Endodermal cell (in vitro differentiated cells): ENCODE results near the gene TGFBI. TPM values are rescaled to one million over a fixed set of nuclear protein-coding genes. Genes with fewer than 3 reads are reported as not detected.

Experiments
- DNase-seq: peaks from one replicate; pipeline ENCODE4 v3.0.0-alpha.2; 2017
- H3K27ac ChIP-seq: 2 replicates; pipeline ENCODE4 v1.5.1; 2013; ENCODE audit warnings: mild to moderate bottlenecking, low read depth, low read length, moderate library complexity
- H3K27me3 ChIP-seq: 2 replicates; pipeline ENCODE4 v1.6.1; 2013; ENCODE audit warnings: mild to moderate bottlenecking, low read length, moderate library complexity; ENCODE audit not compliant: insufficient read depth, control insufficient read depth, poor library complexity, severe bottlenecking
- H3K36me3 ChIP-seq: 2 replicates; pipeline ENCODE4 v1.7.0; 2013; ENCODE audit warnings: mild to moderate bottlenecking, low read length, moderate library complexity; ENCODE audit not compliant: control insufficient read depth, insufficient read depth
- H3K4me1 ChIP-seq: one replicate; pipeline ENCODE4 v1.7.0; 2013; ENCODE audit warnings: low read length; ENCODE audit not compliant: control insufficient read depth, insufficient read depth
- H3K4me3 ChIP-seq: 2 replicates; pipeline ENCODE4 v1.5.1; 2013; ENCODE audit warnings: mild to moderate bottlenecking, low read length, moderate library complexity
- H3K9ac ChIP-seq: 2 replicates; pipeline ENCODE4 v1.6.1; 2013; ENCODE audit warnings: mild to moderate bottlenecking, low read length, moderate library complexity; ENCODE audit not compliant: poor library complexity, severe bottlenecking; ENCODE audit errors: extremely low read depth
- H3K9me3 ChIP-seq: 2 replicates; pipeline ENCODE4 v1.6.1; 2013; ENCODE audit warnings: mild to moderate bottlenecking, low read length, moderate library complexity; ENCODE audit not compliant: control insufficient read depth
- H3K27ac Mint-ChIP-seq: 2 replicates; pipeline ENCODE4 v1.8.0; 2020; ENCODE audit warnings: mixed read lengths
- H3K27me3 Mint-ChIP-seq: 2 replicates; pipeline ENCODE4 v1.8.0; 2021; ENCODE audit warnings: mild to moderate bottlenecking, mixed read lengths; ENCODE audit not compliant: insufficient read depth
- H3K36me3 Mint-ChIP-seq: 2 replicates; pipeline ENCODE4 v1.8.0; 2020; ENCODE audit warnings: low read depth, mixed read lengths
- H3K4me1 Mint-ChIP-seq: 2 replicates; pipeline ENCODE4 v1.8.0; 2020; ENCODE audit warnings: mixed read lengths
- H3K4me3 Mint-ChIP-seq: 2 replicates; pipeline ENCODE4 v1.8.0; 2020; ENCODE audit warnings: mild to moderate bottlenecking, moderate library complexity, mixed read lengths
- H3K9me3 Mint-ChIP-seq: 2 replicates; pipeline ENCODE4 v1.8.0; 2020; ENCODE audit warnings: mild to moderate bottlenecking, mixed read lengths
- WGBS, 2 experiments: methylation state at CpG; one replicate each; pipeline versions ENCODE4 v1.1.5 to v1.1.7; 2013; ENCODE audit warnings: missing lambda C conversion rate in 2 of 2, mixed read lengths in 1 of 2; ENCODE audit not compliant: insufficient coverage in 1 of 2, insufficient read length in 1 of 2; 5-methylcytosine and 5-hydroxymethylcytosine counted together
- total RNA-seq, 2 donors: library from RNA; stranded (reverse); fragmentation: NEBNext Ultra II Directional in 1 of 2; extraction: Animal tissue kit (Norgen Biotek cat#: 25700) in 1 of 2; gene quantifications; 2 replicates in 1 of 2; 3 replicates in 1 of 2; pipeline ENCODE4 v1.2.1, GENCODE V29; 2021
- TF ChIP-seq, protein P1 (sequence below): fragments of 200-600 bp; sonication (generic); conservative IDR thresholded peaks from 2 replicates; pipeline ENCODE4 v1.5.0; 2021; ENCODE audit warnings: antibody characterized with exemption, mild to moderate bottlenecking

TGFBI gene
- total RNA-seq, 2 donors from 2014 or later, result 2.8 to 4.9 TPM

DNA sequence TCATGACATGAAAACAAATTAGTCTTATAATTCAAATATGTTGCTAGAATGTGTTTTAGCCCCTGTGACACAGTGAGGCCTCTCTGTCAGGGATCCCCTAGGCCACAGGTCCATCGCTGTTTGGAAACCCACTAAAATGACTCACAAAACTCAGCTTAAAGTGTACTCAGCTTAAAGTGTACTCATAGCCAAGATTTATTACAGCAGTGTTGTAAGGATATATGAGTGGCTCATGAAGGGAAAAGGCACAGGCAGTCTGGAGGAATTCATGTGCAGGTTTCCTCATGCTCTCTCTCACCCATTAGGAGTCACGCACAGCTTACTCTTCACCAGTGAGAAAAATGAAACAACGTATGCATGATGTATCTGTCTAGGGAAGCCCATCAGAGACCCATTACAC is 24.4 kb upstream of the TGFBI start:
- no peak overlapping the region for H3K4me3 ChIP-seq
- no peaks in the 10 kb centered on the region for H3K4me1 Mint-ChIP-seq
- H3K36me3 Mint-ChIP-seq, result no peaks in the 10 kb centered on the region
- no peak overlapping the region for H3K4me3 Mint-ChIP-seq
- no peaks in the 10 kb centered on the region for H3K4me1 ChIP-seq
- TF ChIP-seq, protein P1, sequence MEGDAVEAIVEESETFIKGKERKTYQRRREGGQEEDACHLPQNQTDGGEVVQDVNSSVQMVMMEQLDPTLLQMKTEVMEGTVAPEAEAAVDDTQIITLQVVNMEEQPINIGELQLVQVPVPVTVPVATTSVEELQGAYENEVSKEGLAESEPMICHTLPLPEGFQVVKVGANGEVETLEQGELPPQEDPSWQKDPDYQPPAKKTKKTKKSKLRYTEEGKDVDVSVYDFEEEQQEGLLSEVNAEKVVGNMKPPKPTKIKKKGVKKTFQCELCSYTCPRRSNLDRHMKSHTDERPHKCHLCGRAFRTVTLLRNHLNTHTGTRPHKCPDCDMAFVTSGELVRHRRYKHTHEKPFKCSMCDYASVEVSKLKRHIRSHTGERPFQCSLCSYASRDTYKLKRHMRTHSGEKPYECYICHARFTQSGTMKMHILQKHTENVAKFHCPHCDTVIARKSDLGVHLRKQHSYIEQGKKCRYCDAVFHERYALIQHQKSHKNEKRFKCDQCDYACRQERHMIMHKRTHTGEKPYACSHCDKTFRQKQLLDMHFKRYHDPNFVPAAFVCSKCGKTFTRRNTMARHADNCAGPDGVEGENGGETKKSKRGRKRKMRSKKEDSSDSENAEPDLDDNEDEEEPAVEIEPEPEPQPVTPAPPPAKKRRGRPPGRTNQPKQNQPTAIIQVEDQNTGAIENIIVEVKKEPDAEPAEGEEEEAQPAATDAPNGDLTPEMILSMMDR, result no peak
- no peak overlapping the region for H3K27ac Mint-ChIP-seq
- H3K27ac ChIP-seq, result no peak overlapping the region
- no peaks in the 10 kb centered on the region for H3K9me3 ChIP-seq
- DNase-seq, result peak; percentile 2
- H3K9me3 Mint-ChIP-seq, result no peaks in the 10 kb centered on the region
- H3K9ac ChIP-seq, result no peak overlapping the region
- no peaks in the 10 kb centered on the region for H3K27me3 Mint-ChIP-seq
- no peaks in the 10 kb centered on the region for H3K27me3 ChIP-seq
- no peaks in the 10 kb centered on the region for H3K36me3 ChIP-seq
- WGBS, 2 experiments, result 96 to 100% methylated on average over 2 to 3 of the region's 3 CpGs

GRCh38 chr5:136005476-136005875 is 23.3 kb upstream of the TGFBI start:
- Histone ChIP-seq H3K27ac (no peak overlapping the region), H3K36me3 (no peaks in the 10 kb centered on the region), H3K4me1 (no peaks in the 10 kb centered on the region), H3K4me3 (no peak overlapping the region), H3K9me3 (no peaks in the 10 kb centered on the region), H3K9ac (no peak overlapping the region), H3K27me3 (no peaks in the 10 kb centered on the region)
- TF ChIP-seq, protein P1, result no peak
- no peaks in the 10 kb centered on the region for H3K27me3 Mint-ChIP-seq
- no peaks in the 10 kb centered on the region for H3K36me3 Mint-ChIP-seq
- peak; percentile 17 for DNase-seq
- H3K27ac Mint-ChIP-seq, result no peak overlapping the region
- no peaks in the 10 kb centered on the region for H3K9me3 Mint-ChIP-seq
- H3K4me1 Mint-ChIP-seq, result no peaks in the 10 kb centered on the region
- H3K4me3 Mint-ChIP-seq, result no peak overlapping the region
- 88 to 95% methylated on average over 7 to 9 of the region's 9 CpGs for WGBS, 2 experiments

DNA sequence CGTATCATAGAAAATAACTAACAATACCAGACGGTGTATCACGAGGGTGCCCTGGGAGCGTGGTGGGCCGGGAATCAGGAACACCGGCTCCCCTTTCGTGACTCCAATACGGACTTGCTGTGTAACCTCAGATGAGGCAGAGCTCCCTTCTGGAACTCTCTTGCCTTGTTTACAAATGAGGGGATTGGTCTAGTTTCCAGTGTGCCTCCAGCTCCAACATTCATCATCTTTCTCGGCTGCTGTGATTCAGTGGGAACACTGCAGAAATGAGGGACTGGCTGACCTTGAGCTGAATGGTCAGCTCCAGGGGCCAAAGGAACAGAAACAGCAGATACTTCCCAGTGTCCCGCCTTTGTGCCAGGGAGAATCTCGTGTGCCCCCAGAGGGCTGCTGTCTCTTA is 22.6 kb upstream of the TGFBI start:
- 87 to 89% methylated on average over 7 to 11 of the region's 11 CpGs for WGBS, 2 experiments

More for the DNA sequence above, 22.6 kb upstream of the TGFBI start:
- Mint-ChIP-seq H3K27me3 (peaks cover 2% of the 10 kb centered on the region), H3K36me3 (no peaks in the 10 kb centered on the region), H3K9me3 (no peaks in the 10 kb centered on the region), H3K4me3 (no peak overlapping the region), H3K4me1 (no peaks in the 10 kb centered on the region), H3K27ac (no peak overlapping the region)
- Histone ChIP-seq H3K27me3 (no peaks in the 10 kb centered on the region), H3K9ac (no peak overlapping the region), H3K4me3 (no peak overlapping the region), H3K36me3 (no peaks in the 10 kb centered on the region), H3K27ac (no peak overlapping the region), H3K4me1 (no peaks in the 10 kb centered on the region), H3K9me3 (no peaks in the 10 kb centered on the region)
- TF ChIP-seq, protein P1, result no peak
- DNase-seq, result peak; percentile 17
